Colon (tissue), 2 donors: ENCODE results near the gene HSD17B7.

Experiments
- FAIRE-seq: peaks from 2 replicates; lab custom pipeline; 2012; peaks lifted over from hg19 to GRCh38; lab: Jason Lieb, UNC
- donor health status: control.
- donor health status: control.

The HSD17B7 gene

DNA sequence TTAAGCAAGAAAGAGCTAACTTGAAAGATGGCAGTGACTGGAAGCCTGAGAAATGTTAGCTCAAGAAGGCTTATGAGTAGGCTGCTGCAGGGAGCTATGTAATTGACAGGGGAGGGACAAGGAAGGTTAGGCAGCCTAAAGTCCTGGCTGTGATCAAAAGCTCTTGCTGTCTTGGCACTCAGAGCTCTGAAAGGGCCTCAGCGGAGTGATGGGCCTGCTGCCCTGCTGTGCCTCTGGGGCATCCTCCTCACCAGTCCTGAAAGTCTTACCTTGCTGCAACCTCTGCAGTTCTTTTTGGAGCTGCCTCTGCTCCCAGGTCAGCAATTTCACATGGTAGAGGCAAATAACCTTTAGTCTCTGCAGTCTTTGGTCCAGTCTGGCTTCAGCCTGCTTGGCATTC, 68.7 kb downstream of the HSD17B7 start:
- no peak for FAIRE-seq

DNA sequence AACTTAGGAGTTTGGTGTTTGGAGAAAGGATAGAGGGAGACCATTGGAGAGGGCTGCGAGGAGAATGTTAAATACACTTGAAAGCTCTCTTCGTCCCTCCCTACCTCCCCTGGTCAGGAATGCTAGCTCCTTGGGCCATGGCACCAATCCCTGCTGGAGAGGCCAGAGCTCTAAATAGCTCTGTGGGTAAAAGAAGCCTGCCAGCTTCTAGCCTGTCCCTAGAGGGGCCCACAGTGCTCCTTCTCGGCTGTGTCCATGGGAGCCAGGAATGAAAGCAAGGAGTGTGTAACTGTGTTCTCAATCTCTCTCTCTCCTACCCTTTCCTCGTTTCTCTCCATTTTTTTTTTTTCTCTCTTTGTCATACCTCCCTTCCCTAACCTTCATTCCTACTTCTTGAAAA, 70.6 kb downstream of the HSD17B7 start, which contains the start of gene CCDC190:
Gene CCDC190 (minus strand): TSS at position 75 of the 400 bp plus-strand sequence. CDS start 1,529 bp downstream, outside the sequence.
- no peak for FAIRE-seq

- no peak for FAIRE-seq
Observed at GRCh38 chr1:162861625-162862024, 71.1 kb downstream of the HSD17B7 start.
